ENCODE data around the gene ZNF729. TPM values are rescaled to one million over a fixed set of nuclear protein-coding genes. Genes with fewer than 3 reads are reported as not detected.

Gene ZNF729
- total and polyA plus RNA-seq, 9 of the 15 experiments (the other 6 are each of a cell fraction or from before 2014, with no cell fraction given) = not detected

DNA sequence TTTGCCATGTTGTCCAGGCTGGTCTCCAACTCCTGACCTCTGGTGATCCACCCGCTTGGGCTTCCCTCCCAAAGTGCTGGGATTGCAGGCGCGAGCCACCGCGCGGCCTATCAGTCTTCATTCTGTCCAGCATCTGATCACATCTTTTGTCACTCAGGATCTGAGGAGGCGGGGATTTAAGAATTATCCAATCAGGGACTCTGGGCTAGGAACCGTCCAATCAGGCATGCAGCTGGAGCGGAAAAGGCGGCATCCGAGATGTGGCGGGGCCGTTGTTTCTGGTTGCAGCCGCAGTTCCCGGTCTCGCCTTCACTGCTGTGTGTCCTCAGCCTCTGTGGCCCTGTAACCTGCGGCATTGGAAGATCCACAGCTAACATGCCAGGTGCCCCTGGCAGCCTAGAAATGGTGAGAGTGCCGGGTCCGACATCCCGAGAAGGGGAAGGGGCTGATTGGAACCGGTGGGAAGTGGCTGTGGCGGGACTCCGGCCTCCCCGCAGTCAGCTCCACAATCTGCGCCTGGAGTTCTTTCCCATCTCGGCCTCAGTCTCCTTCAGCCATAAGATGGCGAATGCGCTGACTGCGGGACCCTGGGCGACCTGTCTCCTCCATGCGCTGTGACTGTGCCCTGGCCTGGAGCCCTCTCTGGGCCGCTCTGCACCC, at the start of gene ZNF729 (continued):
- TF ChIP-seq, protein P1, sequence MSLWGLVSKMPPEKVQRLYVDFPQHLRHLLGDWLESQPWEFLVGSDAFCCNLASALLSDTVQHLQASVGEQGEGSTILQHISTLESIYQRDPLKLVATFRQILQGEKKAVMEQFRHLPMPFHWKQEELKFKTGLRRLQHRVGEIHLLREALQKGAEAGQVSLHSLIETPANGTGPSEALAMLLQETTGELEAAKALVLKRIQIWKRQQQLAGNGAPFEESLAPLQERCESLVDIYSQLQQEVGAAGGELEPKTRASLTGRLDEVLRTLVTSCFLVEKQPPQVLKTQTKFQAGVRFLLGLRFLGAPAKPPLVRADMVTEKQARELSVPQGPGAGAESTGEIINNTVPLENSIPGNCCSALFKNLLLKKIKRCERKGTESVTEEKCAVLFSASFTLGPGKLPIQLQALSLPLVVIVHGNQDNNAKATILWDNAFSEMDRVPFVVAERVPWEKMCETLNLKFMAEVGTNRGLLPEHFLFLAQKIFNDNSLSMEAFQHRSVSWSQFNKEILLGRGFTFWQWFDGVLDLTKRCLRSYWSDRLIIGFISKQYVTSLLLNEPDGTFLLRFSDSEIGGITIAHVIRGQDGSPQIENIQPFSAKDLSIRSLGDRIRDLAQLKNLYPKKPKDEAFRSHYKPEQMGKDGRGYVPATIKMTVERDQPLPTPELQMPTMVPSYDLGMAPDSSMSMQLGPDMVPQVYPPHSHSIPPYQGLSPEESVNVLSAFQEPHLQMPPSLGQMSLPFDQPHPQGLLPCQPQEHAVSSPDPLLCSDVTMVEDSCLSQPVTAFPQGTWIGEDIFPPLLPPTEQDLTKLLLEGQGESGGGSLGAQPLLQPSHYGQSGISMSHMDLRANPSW (CRISPR knock-in tag; IDR thresholded peaks at IDR 0.05) = no peak
- TF ChIP-seq ZBED1 (IDR thresholded peaks at IDR 0.05) = no peak
- no peak for TF ChIP-seq RAD51 (IDR thresholded peaks at IDR 0.05; ENCODE audit: borderline replicate concordance, low read depth)
- no peak for TF ChIP-seq EHMT2 (IDR thresholded peaks at IDR 0.05)
- TF ChIP-seq ZNF146 (CRISPR knock-in tag; IDR thresholded peaks at IDR 0.05; ENCODE audit: unreplicated experiment) = no peak
- TF ChIP-seq LEF1 (IDR thresholded peaks at IDR 0.05) = no peak
- TF ChIP-seq ESRRB (CRISPR knock-in tag; IDR thresholded peaks at IDR 0.05; ENCODE audit: borderline replicate concordance) = no peak
- TF ChIP-seq GTF2A2 (tag; IDR thresholded peaks at IDR 0.05) = no peak

- no peaks in the 10 kb centered on the region for H3K9me1 ChIP-seq (ENCODE audit: control insufficient read depth, insufficient read depth, low read length)
- intact Hi-C loops (cut with micrococcal nuclease) = no loop called here
- H3K4me3 ChIP-seq = no peak overlapping the region
- BruUV-seq (replicated peaks) = no TSS peak
- no peak for DNase-seq (ENCODE audit: extremely low read depth in 1 of 4, low spot score in 3 of 4)
- in situ Hi-C loops (cut with MboI) = no loop called here
- no peak overlapping the region for H3K27ac ChIP-seq (ENCODE audit: extremely low read depth, low read depth, low read length)
- H3K9ac ChIP-seq (ENCODE audit: insufficient read depth in 1 of 2, low read depth in 2 of 2, low read length in 2 of 2) = no peak overlapping the region
- no peaks in the 10 kb centered on the region for H3K79me2 ChIP-seq (ENCODE audit: control insufficient read depth, insufficient read depth, low read length)
- no peak for TF ChIP-seq ZNF354B (CRISPR knock-in tag; IDR thresholded peaks at IDR 0.05)
- no peak for TF ChIP-seq RBM34 (IDR thresholded peaks at IDR 0.05; ENCODE audit: borderline replicate concordance, insufficient read depth, low read length)
- TF ChIP-seq ILF3 (IDR thresholded peaks at IDR 0.05; ENCODE audit: borderline replicate concordance) = no peak
- H4K20me1 ChIP-seq (replicated peaks; ENCODE audit: control insufficient read depth, insufficient read depth, low read length) = no peaks in the 10 kb centered on the region
- H3K9me3 ChIP-seq (replicated peaks; ENCODE audit: control insufficient read depth, insufficient read depth, low read depth, low read length) = no peaks in the 10 kb centered on the region
- H3K4me2 ChIP-seq (ENCODE audit: insufficient read depth, low read length) = no peak overlapping the region
- FAIRE-seq = no peak
- H3K27me3 ChIP-seq (ENCODE audit: control insufficient read depth in 2 of 2, insufficient read depth in 2 of 2, low read length in 2 of 2) = no peaks in the 10 kb centered on the region
- H3K4me1 ChIP-seq (replicated peaks in 1 of 2; ENCODE audit: control insufficient read depth in 2 of 2, insufficient read depth in 2 of 2, low read length in 2 of 2) = no peaks in the 10 kb centered on the region
- no peak overlapping the region for H2AFZ ChIP-seq (ENCODE audit: low read depth, low read length)
- ChIA-PET POLR2A (no interaction called here), CTCF (ENCODE audit: low intra/inter-chr PET ratio) (no interaction called here)
- no peaks in the 10 kb centered on the region for H3K36me3 ChIP-seq (ENCODE audit: control insufficient read depth, insufficient read depth, low read length)
- no peak for ATAC-seq
These were observed 29.4 kb upstream of the ZNF729 start for GRCh38 chr19:22256856-22257255.
